HepG2 (cell line): ENCODE measurements around the gene AMDHD1. TPM values are rescaled to one million over a fixed set of nuclear protein-coding genes. Genes with fewer than 3 reads are reported as not detected.

Experiments used
- ARNT ChIP-seq: fragments of 450-650 bp; IDR thresholded peaks from 2 replicates; pipeline ENCODE4 v1.6.1; 2017
- CBFB ChIP-seq: sonication (generic); formaldehyde crosslinking; IDR thresholded peaks from 2 replicates; pipeline ENCODE4 v1.4.0; 2020; ENCODE audit warnings: missing genetic modification reagents
- EZH2 ChIP-seq: conservative IDR thresholded peaks from 2 replicates; pipeline ENCODE4 v1.6.1; 2012; ENCODE audit warnings: mild to moderate bottlenecking, low read depth, low read length, moderate library complexity
- FOSL2 ChIP-seq: sonication (generic); formaldehyde crosslinking; IDR thresholded peaks from 2 replicates; pipeline ENCODE4 v1.4.0; 2020; ENCODE audit warnings: missing genetic modification reagents
- FOXA3 ChIP-seq: IDR thresholded peaks from 2 replicates; pipeline ENCODE4 v1.6.1; 2016; ENCODE audit warnings: missing genetic modification reagents, missing compliant biosample characterization
- HIC2 ChIP-seq: sonication (generic); formaldehyde crosslinking; IDR thresholded peaks from 2 replicates; pipeline ENCODE4 v1.9.0; 2022; ENCODE audit warnings: low read depth, missing genetic modification reagents
- HNRNPH1 ChIP-seq: fragments of 200-400 bp; formaldehyde crosslinking; optimal IDR thresholded peaks from 2 replicates; pipeline ENCODE3; 2017; ENCODE audit warnings: mild to moderate bottlenecking, low read depth, low read length
- HNRNPLL ChIP-seq: fragments of 200-400 bp; formaldehyde crosslinking; IDR thresholded peaks from 2 replicates; pipeline ENCODE4 v1.6.1; 2017; ENCODE audit warnings: mild to moderate bottlenecking, low read depth, low read length; ENCODE audit not compliant: poor library complexity, severe bottlenecking
- HOXA7 ChIP-seq: sonication (generic); formaldehyde crosslinking; IDR thresholded peaks from 2 replicates; pipeline ENCODE4 v1.8.1; 2022; ENCODE audit warnings: mild to moderate bottlenecking, missing genetic modification reagents, moderate library complexity
- MAX ChIP-seq: IDR thresholded peaks from 2 replicates; pipeline ENCODE4 v1.6.1; 2012; ENCODE audit warnings: inconsistent platforms
- MAZ ChIP-seq, 2 experiments: sonication (generic) in 1 of 2; formaldehyde crosslinking in 1 of 2; IDR thresholded peaks; 2 replicates each; pipeline versions ENCODE4 v1.5.0 to v1.6.1; 2012 to 2020; ENCODE audit warnings: low read depth in 2 of 2, mild to moderate bottlenecking in 2 of 2, borderline replicate concordance in 1 of 2, improper control_type of control experiment in 1 of 2, low read length in 1 of 2, missing genetic modification reagents in 1 of 2, moderate library complexity in 1 of 2
- PAWR ChIP-seq: sonication (generic); formaldehyde crosslinking; IDR thresholded peaks from 2 replicates; pipeline ENCODE4 v1.4.0; 2020; ENCODE audit warnings: missing genetic modification reagents, mild to moderate bottlenecking, borderline replicate concordance
- PHF21A ChIP-seq: sonication (generic); formaldehyde crosslinking; IDR thresholded peaks from 2 replicates; pipeline ENCODE4 v1.5.0; 2020; ENCODE audit warnings: mild to moderate bottlenecking, missing genetic modification reagents
- POGK ChIP-seq: sonication (generic); formaldehyde crosslinking; conservative IDR thresholded peaks from 2 replicates; pipeline ENCODE4 v1.8.0; 2022; ENCODE audit warnings: mild to moderate bottlenecking, moderate library complexity, missing genetic modification reagents
- RAD51 ChIP-seq: fragments of 450-650 bp; IDR thresholded peaks from 2 replicates; pipeline ENCODE4 v1.6.1; 2016; ENCODE audit warnings: borderline replicate concordance
- RARG ChIP-seq: sonication (generic); formaldehyde crosslinking; IDR thresholded peaks from 2 replicates; pipeline ENCODE4 v1.4.0; 2020; ENCODE audit warnings: low read depth, mild to moderate bottlenecking, missing genetic modification reagents
- RFX3 ChIP-seq: IDR thresholded peaks from 2 replicates; pipeline ENCODE4 v1.6.1; 2016; ENCODE audit warnings: missing biosample characterization, missing genetic modification reagents
- SMARCC2 ChIP-seq: fragments of 450-650 bp; IDR thresholded peaks from 2 replicates; pipeline ENCODE4 v1.6.1; 2017; ENCODE audit warnings: antibody characterized with exemption, mild to moderate bottlenecking
- SOX6 ChIP-seq, 2 experiments: fragments of 450-650 bp in 1 of 2; sonication (generic) in 1 of 2; formaldehyde crosslinking in 1 of 2; IDR thresholded peaks; 2 replicates each; pipeline versions ENCODE4 v1.4.0 to v1.6.1; 2017 to 2020; ENCODE audit warnings: antibody characterized with exemption in 1 of 2, mild to moderate bottlenecking in 1 of 2, missing genetic modification reagents in 1 of 2
- XBP1 ChIP-seq: sonication (generic); formaldehyde crosslinking; IDR thresholded peaks from 2 replicates; pipeline ENCODE4 v1.5.0; 2020; ENCODE audit warnings: missing genetic modification reagents
- ZBTB38 ChIP-seq: sonication (generic); formaldehyde crosslinking; IDR thresholded peaks from 2 replicates; pipeline ENCODE4 v1.5.1; 2020; ENCODE audit warnings: mild to moderate bottlenecking, missing genetic modification reagents
- ZNF256 ChIP-seq: sonication (generic); formaldehyde crosslinking; conservative IDR thresholded peaks from 2 replicates; pipeline ENCODE4 v1.4.0; 2020; ENCODE audit warnings: missing genetic modification reagents
- ZNF263 ChIP-seq: sonication (generic); formaldehyde crosslinking; IDR thresholded peaks from 2 replicates; pipeline ENCODE4 v1.4.0; 2020; ENCODE audit warnings: missing genetic modification reagents
- ZNF281 ChIP-seq: sonication (generic); formaldehyde crosslinking; IDR thresholded peaks from 2 replicates; pipeline ENCODE4 v1.4.0; 2020; ENCODE audit warnings: missing genetic modification reagents, borderline replicate concordance
- ZNF563 ChIP-seq: sonication (generic); formaldehyde crosslinking; IDR thresholded peaks from 2 replicates; pipeline ENCODE4 v1.8.0; 2022; ENCODE audit warnings: mild to moderate bottlenecking, moderate library complexity, missing genetic modification reagents
- polyA plus RNA-seq, 8 experiments: library from polyadenylated mRNA; depleted of rRNA in 3 of 8; stranded (reverse) in 7 of 8; unstranded in 1 of 8; fragments of >200 nt; fragmentation: Illumina TruSeq in 4 of 8; extraction: Trizol in 4 of 8; gene quantifications; 2 replicates each; pipeline versions ENCODE4 v1.2.1 to v1.2.3, GENCODE V29; 2011 to 2016; ENCODE audit warnings: low read depth in 4 of 8, missing spikeins in 1 of 8, mixed read lengths in 1 of 8; ENCODE audit not compliant: insufficient read depth in 1 of 8
- total RNA-seq, 5 experiments: library from RNA; depleted of rRNA; stranded (reverse); fragments of >200 nt; fragmentation: Illumina TruSeq; extraction: Trizol; gene quantifications; 2 replicates each; pipeline ENCODE4 v1.2.3, GENCODE V29; 2016; ENCODE audit warnings: low read depth in 1 of 5

AMDHD1 gene
- total and polyA plus RNA-seq, 2 of the 13 experiments (the other 11 are each of a cell fraction or from before 2014, with no cell fraction given), result 6.5 to 29.6 TPM

- TF ChIP-seq RFX3 (CRISPR knock-in tag), result no peak
- no peak for TF ChIP-seq HNRNPH1
- TF ChIP-seq ZNF256, result no peak
- peak; percentile 7; the same call in 1 of the 2 replicates for TF ChIP-seq ZNF263 (CRISPR knock-in tag)
- TF ChIP-seq RAD51, result no peak
- no peak for TF ChIP-seq MAZ (IDR thresholded peaks at IDR 0.05; ENCODE audit: borderline replicate concordance, low read depth, low read length)
- peak; percentile 86 for TF ChIP-seq MAZ (CRISPR knock-in tag; IDR thresholded peaks at IDR 0.05; ENCODE audit: low read depth)
- TF ChIP-seq CBFB (CRISPR knock-in tag), result peak; percentile 91
- TF ChIP-seq FOXA3 (CRISPR knock-in tag), result peak; percentile 99
- peak; percentile 89 for TF ChIP-seq MAX
- TF ChIP-seq ZNF281, result no peak
- TF ChIP-seq HIC2, result peak; percentile 8; the same call in 1 of the 2 replicates
- TF ChIP-seq PHF21A, result peak; percentile 90
- no peak for TF ChIP-seq SMARCC2
- no peak for TF ChIP-seq ZBTB38
- no peak for TF ChIP-seq ZNF563
- TF ChIP-seq XBP1 (CRISPR knock-in tag), result no peak
- TF ChIP-seq ARNT, result no peak
- peak; percentile 93 for TF ChIP-seq POGK (CRISPR knock-in tag)
- no peak for TF ChIP-seq SOX6 (IDR thresholded peaks at IDR 0.05)
- TF ChIP-seq SOX6 (CRISPR knock-in tag; IDR thresholded peaks at IDR 0.05), result peak; percentile 99
- peak; percentile 94 for TF ChIP-seq FOSL2 (CRISPR knock-in tag)
- no peak; the same call in 1 of the 2 replicates for TF ChIP-seq PAWR (CRISPR knock-in tag)
- TF ChIP-seq RARG (CRISPR knock-in tag), result 0 out of 2 replicates have a peak, but pooled peaks have one; percentile 60
- no peak for TF ChIP-seq EZH2
- no peak for TF ChIP-seq HOXA7
- TF ChIP-seq HNRNPLL, result no peak
These were observed 53.0 kb downstream of the AMDHD1 start, which contains the start of gene HAL (continued) for GRCh38 chr12:95996034-95996658.
